GM12891 (cell line): ENCODE data around the gene BSND.

ENCODE experiments used
- POLR2A ChIP-seq: IDR thresholded peaks from 2 replicates; pipeline ENCODE4 v1.6.1; 2011; ENCODE audit warnings: low read depth, low read length, control low read depth
- POLR2AphosphoS5 ChIP-seq: IDR thresholded peaks from 2 replicates; pipeline ENCODE4 v1.6.1; 2011; ENCODE audit warnings: low read depth, low read length, control low read depth
- TAF1 ChIP-seq: IDR thresholded peaks from 2 replicates; pipeline ENCODE4 v1.6.1; 2011; ENCODE audit warnings: low read depth, low read length, control low read depth

GRCh38 chr1:54982739-54983138 is 16.0 kb upstream of the BSND start:
- TF ChIP-seq POLR2A (no peak), POLR2AphosphoS5 (no peak), TAF1 (no peak)
